Kasumi-1 (cell line): ENCODE data around the gene ALKAL2.
A peak's percentile ranks its signal among the peaks of the same experiment; 100 is the strongest.

Source experiments
- DNase-seq, 2 experiments: peaks; one replicate each; lab custom pipeline; 2025; lab: John Stamatoyannopoulos, UW

The ALKAL2 gene

DNA sequence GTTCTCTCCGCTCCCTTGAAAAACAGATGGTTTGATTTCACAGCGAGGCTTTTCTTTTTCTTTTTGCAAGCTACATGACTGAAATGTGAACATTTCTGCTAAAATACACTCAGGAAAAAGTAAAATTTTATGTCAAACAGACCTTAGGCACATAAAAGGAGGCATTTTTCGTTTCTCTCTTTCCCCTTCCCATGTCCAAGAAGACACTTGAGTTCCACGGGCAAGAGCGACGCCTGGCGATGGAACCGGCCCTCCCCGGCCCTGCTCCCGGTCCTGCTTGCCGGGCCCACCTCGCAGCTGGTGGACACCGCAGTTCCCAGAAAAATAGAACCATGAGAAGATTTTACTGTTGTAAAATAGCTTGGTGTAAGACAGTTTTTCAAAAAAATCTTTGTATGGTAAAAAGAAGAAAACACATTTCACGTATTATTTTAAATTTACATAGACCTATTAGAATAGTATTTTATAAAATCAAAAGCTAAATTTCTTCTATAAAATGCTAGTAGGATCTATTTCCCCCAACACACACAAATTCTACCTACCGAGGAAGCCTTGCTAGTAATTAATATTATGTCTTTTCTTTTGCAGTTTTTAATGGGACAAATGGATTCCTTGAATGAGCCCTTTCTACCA, 2.3 kb upstream of the ALKAL2 start:
- peak; percentile 22 to 45 for DNase-seq

DNA sequence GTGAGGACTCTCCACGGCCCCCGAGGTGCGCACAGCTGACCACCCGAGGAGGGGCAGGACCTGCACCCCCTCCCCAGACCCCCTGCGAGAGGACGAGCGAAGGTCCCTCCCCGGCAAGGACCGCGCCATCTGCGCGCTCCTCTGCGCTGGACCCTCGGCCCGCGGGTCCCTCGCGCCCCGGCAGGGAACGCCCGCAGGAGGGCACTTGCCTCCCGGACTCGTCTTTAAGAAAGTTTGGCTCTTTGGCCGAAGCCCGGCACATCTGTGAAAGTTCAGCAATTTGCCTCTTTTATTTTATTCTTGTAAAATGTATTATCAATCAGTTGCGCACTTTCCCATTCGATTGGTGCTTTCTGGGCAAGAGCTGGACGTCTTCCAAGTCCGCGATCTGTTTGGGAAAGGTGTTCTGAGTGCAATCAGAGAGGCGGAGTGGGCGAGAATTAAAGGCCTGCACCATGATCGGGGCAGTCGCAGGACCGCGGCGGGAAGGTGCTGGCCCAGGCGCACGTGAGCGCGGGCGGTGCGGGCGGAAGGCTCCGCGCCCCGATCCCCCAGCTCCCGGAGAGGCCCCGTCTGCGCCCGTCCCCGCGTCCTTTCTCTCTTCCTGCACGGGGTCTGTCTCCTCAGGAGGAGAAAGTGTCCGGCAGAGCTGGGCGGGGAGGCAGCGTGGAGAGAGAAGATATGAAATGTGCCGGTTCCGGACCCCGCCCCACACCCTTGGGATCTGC, 1.6 kb upstream of the ALKAL2 start:
- no peak for DNase-seq

DNA sequence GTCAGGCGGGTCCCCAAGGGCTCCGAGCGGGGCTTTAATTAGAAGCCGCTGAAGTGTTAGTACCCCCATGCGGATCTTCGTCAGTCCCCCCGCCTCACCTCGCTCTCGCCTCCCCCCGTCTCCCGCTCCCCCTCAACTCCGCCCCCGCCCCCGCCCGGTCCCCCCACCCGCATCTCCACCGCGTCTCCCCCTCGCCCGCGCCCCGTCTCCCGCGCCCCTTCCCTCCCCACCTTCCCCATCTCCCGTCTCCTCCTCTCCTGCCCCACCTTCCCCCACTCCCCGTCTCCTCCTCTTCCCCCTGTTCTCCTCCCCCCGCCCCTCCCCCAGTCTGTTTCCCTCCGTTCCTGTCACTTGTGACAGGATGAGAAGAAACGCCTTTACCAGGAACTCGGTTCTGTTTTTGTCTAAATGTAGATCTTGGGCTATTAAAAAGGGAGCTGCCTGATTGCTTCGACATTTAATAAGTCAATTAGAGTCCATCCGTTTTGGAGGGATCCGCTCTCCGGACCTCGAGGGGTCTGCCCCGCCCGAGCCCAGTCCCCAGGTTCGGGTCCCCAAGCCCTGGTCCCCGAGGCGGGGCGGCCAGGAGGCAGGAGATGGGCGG, 969 bp upstream of the ALKAL2 start:
- DNase-seq, result peak in 1 of 2 experiments; percentile 2

DNA sequence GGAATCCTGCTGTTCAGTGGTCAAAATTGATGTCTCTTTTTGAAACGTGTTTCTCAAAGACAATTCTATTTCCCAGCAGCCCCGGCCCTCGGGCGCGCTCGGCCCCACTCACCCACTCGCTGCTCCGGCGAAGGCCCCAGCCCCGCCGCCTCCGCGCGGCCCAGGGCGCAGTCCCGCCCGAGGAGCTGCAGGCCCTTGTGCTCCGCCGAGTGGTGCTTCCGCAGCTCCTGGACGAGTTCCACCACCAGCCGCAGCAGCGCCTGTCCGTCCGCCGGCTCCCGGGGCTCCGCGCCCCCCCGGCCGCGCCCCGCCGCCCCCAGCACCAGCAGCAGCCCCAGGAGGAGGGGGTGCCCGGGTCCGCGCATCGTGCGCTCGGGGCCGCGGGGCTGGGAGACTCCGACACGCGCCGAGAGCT, 413 bp downstream of the ALKAL2 start:
- DNase-seq, result peak; percentile 14 to 22

- no peak for DNase-seq
Measured at GRCh38 chr2:286774-287392, 1.0 kb downstream of the ALKAL2 start.

DNA sequence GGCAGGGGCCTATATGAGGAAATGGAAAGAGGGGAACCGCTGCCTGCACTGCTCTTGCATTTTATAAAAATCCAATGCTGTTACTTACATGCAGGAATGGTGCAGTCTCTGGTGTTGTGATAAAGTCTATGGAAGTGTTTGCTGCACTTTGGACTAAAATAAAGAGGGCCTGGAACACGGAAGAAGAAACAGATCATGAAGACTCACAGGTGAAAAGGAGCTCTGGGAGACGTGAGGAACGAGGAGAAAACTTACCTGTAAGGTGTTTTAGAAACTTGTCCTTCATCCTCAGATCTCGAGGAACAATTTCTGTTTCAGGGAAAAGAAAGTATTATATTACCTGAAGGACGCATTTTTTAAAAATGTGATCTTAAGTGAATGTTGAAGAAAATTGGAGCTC, 1.9 kb downstream of the ALKAL2 start:
- no peak for DNase-seq

DNA sequence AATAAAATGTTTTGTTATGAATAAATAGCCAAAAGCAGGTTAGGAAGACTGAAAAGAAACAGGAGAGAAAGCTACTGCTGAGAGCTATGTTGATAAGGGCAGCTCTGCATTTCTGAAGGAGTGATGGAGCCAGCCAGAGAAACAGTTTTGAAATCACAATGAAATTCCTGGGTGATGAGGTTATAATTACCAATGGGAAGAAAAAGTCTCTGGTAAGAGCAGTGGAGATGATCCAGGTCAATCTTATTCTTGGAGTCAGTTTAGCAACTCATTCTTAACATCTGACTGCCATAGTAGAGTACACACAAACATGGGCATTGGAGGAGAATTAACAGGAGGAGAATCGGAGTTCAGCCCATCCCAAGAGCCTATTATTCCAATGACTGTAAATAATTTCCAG, 2.4 kb downstream of the ALKAL2 start:
- no peak for DNase-seq

GRCh38 chr2:284896-285492, 2.9 kb downstream of the ALKAL2 start:
- no peak for DNase-seq

GRCh38 chr2:283996-284794, 3.7 kb downstream of the ALKAL2 start:
- DNase-seq, result no peak

GRCh38 chr2:282371-283263, 5.3 kb downstream of the ALKAL2 start:
- no peak for DNase-seq

- DNase-seq, result no peak
Measured at GRCh38 chr2:281381-281780, 6.5 kb downstream of the ALKAL2 start.

- no peak for DNase-seq
Measured at GRCh38 chr2:280650-281110, 7.2 kb downstream of the ALKAL2 start.

DNA sequence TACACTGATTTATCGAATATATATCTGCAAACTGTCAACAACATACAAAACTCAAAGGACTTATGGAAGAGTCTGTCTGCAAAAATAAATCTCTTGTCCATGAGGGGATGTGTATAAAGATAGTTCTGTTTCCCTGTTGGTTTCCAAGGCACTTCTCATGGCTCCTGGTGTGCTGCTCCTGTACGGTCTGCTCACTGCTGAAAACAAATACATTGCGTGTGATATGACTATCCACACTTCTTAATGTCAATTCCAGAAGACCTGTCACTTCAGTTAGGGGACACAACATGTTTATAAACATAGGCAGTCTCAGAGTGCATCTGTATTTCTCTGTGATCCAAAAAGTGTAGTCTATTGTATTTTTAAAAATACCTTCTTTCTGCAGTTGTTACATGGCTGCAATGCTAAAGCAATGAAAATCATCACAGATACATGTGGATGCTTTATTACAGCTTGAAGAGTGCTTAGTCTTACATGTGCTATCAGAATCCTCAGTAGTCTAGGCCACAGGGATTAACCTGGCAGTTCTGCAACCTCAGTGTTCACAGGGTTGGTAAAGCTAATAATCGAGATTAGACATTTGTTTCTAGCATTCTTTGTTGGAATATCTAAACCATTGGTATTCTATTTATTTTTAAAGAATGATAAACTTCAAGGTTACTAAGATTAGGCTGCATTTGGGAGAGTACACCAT, 7.8 kb downstream of the ALKAL2 start:
- no peak for DNase-seq

GRCh38 chr2:279366-279765, 8.5 kb downstream of the ALKAL2 start:
- no peak for DNase-seq

GRCh38 chr2:278927-279320, 9.0 kb downstream of the ALKAL2 start:
- no peak for DNase-seq

DNA sequence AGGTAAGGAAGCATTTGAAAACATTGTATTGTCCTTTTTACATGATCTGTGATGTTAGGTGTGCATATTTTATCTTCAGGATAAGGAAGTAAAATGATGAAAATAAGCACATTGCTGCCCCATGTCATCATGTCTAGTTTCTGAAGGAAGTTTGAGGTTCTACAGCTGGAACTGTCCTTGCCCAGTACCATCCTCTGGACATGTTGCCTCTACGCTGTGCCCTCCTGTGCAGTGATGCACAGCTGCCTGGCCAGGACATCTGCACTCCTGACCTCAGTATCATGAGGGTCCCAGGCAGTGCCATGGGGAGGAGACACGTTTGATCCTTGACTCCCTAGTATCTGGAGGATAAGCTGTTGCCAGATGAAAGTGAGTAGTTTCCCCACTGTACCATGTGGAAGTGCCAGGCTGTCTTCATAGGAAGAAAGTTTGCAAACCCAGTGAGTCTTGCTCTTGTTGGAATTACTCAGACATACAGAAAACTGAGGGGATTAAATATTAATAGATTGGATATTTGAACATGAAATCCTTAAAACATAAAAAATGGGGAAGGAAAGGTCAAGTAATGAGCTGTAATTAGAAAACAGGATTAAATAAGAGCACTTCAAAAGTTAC, 9.5 kb downstream of the ALKAL2 start:
- DNase-seq, result no peak

DNA sequence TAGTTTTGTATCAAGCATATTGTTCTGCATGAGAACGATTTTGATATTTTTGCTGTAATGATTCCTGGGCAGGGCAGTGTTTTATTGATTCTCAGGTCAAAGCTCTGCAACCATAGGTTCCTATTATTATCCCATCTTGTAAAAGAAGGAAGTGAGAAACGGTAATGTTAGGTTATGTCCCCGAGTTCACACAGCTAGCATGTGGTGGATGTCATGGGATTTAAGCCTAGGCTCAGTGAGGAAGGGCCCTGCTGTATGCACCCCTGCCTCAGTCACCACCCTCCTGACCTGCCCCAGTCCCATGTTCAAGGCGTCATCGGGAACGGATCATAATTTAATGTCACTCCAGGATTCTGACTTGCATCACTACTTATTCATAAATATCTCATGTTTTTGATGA, 12.4 kb downstream of the ALKAL2 start:
- peak; percentile 3 to 8 for DNase-seq

DNA sequence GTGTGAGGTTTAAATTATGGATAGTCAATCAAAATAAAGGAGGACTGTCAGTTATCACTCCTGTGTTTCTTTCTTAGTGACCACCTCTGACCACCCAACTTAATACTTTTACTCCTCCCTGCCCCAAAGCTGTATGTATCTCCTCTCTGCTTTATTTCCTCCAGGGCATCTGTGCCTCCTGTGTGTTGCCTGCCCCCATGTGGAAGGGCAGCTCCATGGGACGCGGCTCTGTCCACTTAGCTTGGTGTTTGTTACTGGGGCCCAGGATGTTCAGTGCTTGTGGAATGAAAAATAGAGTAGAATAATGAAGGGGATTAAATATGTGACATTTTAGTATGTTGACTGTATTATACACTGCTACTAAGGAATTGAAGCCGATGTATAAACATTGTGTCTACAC, 13.4 kb downstream of the ALKAL2 start:
- DNase-seq, result peak; percentile 10 to 28

DNA sequence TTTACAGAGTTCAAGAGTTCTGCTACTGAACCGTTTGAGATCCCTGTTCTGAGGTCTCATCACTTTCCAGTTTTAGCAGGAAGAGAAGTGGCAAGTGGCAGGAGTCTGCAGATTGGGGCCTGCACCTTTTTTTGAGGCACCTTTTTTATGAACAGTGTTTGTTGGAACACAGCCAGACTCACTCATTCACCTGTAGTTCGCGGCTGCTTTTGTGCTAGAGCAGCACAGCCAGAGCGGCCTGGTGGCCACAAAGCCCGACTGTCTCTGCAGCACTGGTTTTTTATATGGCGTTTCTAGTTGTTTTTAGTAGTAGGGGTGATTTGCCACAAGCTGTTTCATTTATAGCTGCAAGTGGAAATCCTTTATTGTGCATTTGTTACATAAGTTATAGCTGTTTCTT, 14.6 kb downstream of the ALKAL2 start:
- DNase-seq, result no peak

GRCh38 chr2:271917-272316, 16.0 kb downstream of the ALKAL2 start:
- DNase-seq, result no peak
